Stomach (tissue), 9 donors: Measurements from ENCODE around the gene ZBED6. TPM values are rescaled to one million over a fixed set of nuclear protein-coding genes. Genes with fewer than 3 reads are reported as not detected.
"Not testable (repeated sequence)": the region's sequence is repeated elsewhere in the genome, so short reads cannot be mapped to it uniquely, and the experiment has no call there.

Experiments
- DNase-seq, 2 donors: peaks; one replicate each; pipeline versions ENCODE4 v3.0.0 to v3.0.0-alpha.2; 2013 to 2019
- H3K27ac ChIP-seq, 5 donors: fragments of 200-600 bp in 4 of 5; sonication (generic) in 4 of 5; one replicate each; pipeline ENCODE4 v1.5.1; 2013 to 2019; ENCODE audit warnings: mild to moderate bottlenecking in 1 of 5, moderate library complexity in 1 of 5
- H3K27me3 ChIP-seq, 3 donors: fragments of 200-600 bp; sonication (generic); one replicate each; pipeline ENCODE4 v1.5.1; 2017 to 2019; ENCODE audit warnings: mixed run types in 1 of 3
- H3K36me3 ChIP-seq, 4 donors: fragments of 200-600 bp; sonication (generic); 1 replicate in 3 of 4; 2 replicates in 1 of 4; pipeline ENCODE4 v1.5.1; 2016 to 2019
- H3K4me1 ChIP-seq, 4 donors: fragments of 200-600 bp; sonication (generic); one replicate each; pipeline ENCODE4 v1.5.1; 2016 to 2019
- H3K4me3 ChIP-seq, 4 donors: fragments of 200-600 bp; sonication (generic) in 3 of 4; one replicate each; pipeline ENCODE4 v1.5.1; 2016 to 2019; ENCODE audit warnings: mild to moderate bottlenecking in 1 of 4
- H3K9me3 ChIP-seq, 4 donors: fragments of 200-600 bp; sonication (generic); one replicate each; pipeline ENCODE4 v1.5.1; 2016 to 2019
- EP300 ChIP-seq: sonication (generic); formaldehyde crosslinking; IDR thresholded peaks from one replicate; pipeline ENCODE4 v1.6.1; 2017; ENCODE audit warnings: antibody characterized with exemption
- POLR2A ChIP-seq, 4 donors: fragments of 450-650 bp; IDR thresholded peaks; one replicate each; pipeline ENCODE4 v1.6.1; 2016; ENCODE audit warnings: antibody characterized with exemption in 4 of 4, control low read depth in 2 of 4, mild to moderate bottlenecking in 1 of 4, moderate library complexity in 1 of 4
- POLR2AphosphoS5 ChIP-seq, 3 donors: sonication (generic); formaldehyde crosslinking; IDR thresholded peaks; one replicate each; pipeline ENCODE4 v1.6.1; 2016; ENCODE audit warnings: antibody characterized with exemption in 3 of 3
- WGBS, 5 donors: extraction: QIAGEN DNeasy Blood & Tissue Kit in 3 of 5; methylation state at CpG; one replicate each; pipeline versions ENCODE4 v1.1.5 to v1.1.7; 2013 to 2018; 5-methylcytosine and 5-hydroxymethylcytosine counted together
- intact Hi-C: fragments of 100-400 bp; cut with DNase I; formaldehyde crosslinking; loops from one replicate; pipeline ENCODE4 v1.15.1; 2023; ENCODE audit warnings: low total_unique reads
- polyA plus RNA-seq, 3 donors: library from polyadenylated mRNA; stranded (reverse); fragments of 200-250 nt; gene quantifications; one replicate each; pipeline ENCODE4 v1.2.3, GENCODE V29; 2013
- total RNA-seq, 5 donors: library from RNA; depleted of rRNA; stranded (reverse); fragments of >200 nt; gene quantifications; one replicate each; pipeline versions ENCODE4 v1.1.0 to v1.2.3, GENCODE V29; 2014 to 2016
- TF ChIP-seq, protein P1 (sequence below), 7 experiments: fragments of 450-650 bp in 4 of 7; fragments of 200-600 bp in 3 of 7; sonication (generic) in 3 of 7; IDR thresholded peaks; one replicate each; pipeline ENCODE4 v1.5.1; 2016 to 2019; ENCODE audit warnings: antibody characterized with exemption in 7 of 7, control low read depth in 2 of 7, mild to moderate bottlenecking in 1 of 7
- donor health status: healthy with polysubstance abuse.
- donor health status: Bipolar disorder and iron deficiency.
- donor health status: healthy.

ZBED6 gene
- total and polyA plus RNA-seq, 8 donors, result 0.13 to 38.6 (median 15.4) TPM

DNA sequence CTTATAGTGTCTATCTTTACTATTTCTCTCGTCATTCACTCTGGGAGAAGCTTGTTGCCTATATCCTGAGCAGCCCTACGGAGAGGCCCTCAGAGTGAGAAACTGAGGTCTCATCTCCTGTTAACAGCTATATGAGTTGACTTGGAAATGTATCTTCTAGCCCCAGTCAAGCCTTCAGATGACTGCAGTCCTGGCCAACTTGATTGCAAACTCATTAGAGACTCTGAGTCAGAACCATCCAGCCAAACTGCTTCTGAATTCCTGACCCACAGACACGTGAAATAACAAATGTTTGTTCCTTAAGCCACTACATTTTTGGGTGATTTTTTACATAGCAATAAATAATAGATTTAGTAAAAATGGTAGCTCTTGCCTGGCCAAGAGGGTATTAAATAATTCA is 3.9 kb upstream of the ZBED6 start:
- no peak for DNase-seq
- Histone ChIP-seq H3K4me3 (no peak overlapping the region), H3K4me1 (peaks cover 0 to 7% (median 3%) of the 10 kb centered on the region in 4 donors), H3K27me3 (no peaks in the 10 kb centered on the region), H3K27ac (no peak overlapping the region), H3K36me3 (no peaks in the 10 kb centered on the region), H3K9me3 (no peaks in the 10 kb centered on the region)
- intact Hi-C loops, result no loop called here
- WGBS, 5 donors, result 73 to 89% (median 86%) methylated on average over 3 of the region's 3 CpGs
- no peak for TF ChIP-seq POLR2AphosphoS5 (IDR thresholded peaks at IDR 0.05)
- TF ChIP-seq, protein P1, sequence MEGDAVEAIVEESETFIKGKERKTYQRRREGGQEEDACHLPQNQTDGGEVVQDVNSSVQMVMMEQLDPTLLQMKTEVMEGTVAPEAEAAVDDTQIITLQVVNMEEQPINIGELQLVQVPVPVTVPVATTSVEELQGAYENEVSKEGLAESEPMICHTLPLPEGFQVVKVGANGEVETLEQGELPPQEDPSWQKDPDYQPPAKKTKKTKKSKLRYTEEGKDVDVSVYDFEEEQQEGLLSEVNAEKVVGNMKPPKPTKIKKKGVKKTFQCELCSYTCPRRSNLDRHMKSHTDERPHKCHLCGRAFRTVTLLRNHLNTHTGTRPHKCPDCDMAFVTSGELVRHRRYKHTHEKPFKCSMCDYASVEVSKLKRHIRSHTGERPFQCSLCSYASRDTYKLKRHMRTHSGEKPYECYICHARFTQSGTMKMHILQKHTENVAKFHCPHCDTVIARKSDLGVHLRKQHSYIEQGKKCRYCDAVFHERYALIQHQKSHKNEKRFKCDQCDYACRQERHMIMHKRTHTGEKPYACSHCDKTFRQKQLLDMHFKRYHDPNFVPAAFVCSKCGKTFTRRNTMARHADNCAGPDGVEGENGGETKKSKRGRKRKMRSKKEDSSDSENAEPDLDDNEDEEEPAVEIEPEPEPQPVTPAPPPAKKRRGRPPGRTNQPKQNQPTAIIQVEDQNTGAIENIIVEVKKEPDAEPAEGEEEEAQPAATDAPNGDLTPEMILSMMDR (IDR thresholded peaks at IDR 0.05), result no peak
- TF ChIP-seq EP300, result no peak
- TF ChIP-seq POLR2A (IDR thresholded peaks at IDR 0.05), result no peak

DNA sequence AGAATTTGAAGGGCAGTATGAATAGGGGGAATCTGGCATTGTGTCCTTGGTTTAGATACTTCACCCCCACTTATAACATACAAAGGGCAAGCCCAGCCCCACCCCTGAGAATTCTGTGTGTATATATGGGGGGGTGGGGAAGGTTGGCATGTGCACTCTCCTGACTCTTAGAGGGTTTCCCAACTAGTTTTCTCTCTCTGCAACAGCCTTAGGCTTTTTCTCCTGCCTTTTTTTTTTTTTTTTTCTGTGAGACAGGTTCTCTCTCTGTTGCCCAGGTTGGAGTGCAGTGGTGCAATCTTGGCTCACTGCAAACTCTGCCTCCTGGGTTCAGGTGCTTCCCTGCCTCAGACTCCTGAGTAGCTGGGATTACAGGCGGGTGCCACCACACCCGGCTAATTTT is 2.9 kb upstream of the ZBED6 start:
- H3K4me1 ChIP-seq, result peaks cover 9 to 17% (median 13%) of the 10 kb centered on the region in 4 donors
- no peaks in the 10 kb centered on the region for H3K9me3 ChIP-seq
- H3K4me3 ChIP-seq, result no peak overlapping the region
- no peak overlapping the region for H3K27ac ChIP-seq
- intact Hi-C loops, result no loop called here
- peaks cover 0 to under 1% (median 0%) of the 10 kb centered on the region in 4 donors for H3K36me3 ChIP-seq
- WGBS, 5 donors, result 86 to 95% (median 91%) methylated on average over 2 of the region's 2 CpGs
- no peak for TF ChIP-seq POLR2A (IDR thresholded peaks at IDR 0.05)
- TF ChIP-seq POLR2AphosphoS5 (IDR thresholded peaks at IDR 0.05), result no peak
- TF ChIP-seq, protein P1 (IDR thresholded peaks at IDR 0.05), result no peak
- no peak for TF ChIP-seq EP300
- no peaks in the 10 kb centered on the region for H3K27me3 ChIP-seq
- no peak for DNase-seq

DNA sequence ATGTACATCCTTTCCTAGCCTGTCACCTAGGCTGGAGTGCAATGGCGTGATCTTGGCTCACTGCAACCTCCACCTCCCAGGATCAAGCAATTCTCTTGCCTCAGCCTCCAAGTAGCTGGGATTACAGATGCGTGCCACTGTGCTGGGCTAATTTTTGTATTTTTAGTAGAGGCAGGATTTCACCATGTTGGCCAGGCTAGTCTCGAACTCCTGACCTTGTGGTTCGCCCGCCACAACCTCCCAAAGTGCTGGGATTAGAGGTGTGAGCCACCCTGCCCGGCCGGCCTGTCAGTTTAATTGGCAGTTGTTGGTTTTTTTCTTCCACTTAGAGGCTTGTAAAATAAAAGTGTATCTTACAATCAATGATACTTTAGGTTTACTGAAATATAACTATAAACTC is 1.9 kb upstream of the ZBED6 start:
- H3K4me1 ChIP-seq, result peaks cover 18 to 28% (median 23%) of the 10 kb centered on the region in 4 donors
- H3K27ac ChIP-seq, H3K4me3 ChIP-seq, H3K36me3 ChIP-seq, H3K27me3 ChIP-seq, intact Hi-C loops, DNase-seq, H3K9me3 ChIP-seq: not testable (repeated sequence)
- WGBS, 5 donors, result 94 to 98% (median 97%) methylated on average over 7 of the region's 7 CpGs

DNA sequence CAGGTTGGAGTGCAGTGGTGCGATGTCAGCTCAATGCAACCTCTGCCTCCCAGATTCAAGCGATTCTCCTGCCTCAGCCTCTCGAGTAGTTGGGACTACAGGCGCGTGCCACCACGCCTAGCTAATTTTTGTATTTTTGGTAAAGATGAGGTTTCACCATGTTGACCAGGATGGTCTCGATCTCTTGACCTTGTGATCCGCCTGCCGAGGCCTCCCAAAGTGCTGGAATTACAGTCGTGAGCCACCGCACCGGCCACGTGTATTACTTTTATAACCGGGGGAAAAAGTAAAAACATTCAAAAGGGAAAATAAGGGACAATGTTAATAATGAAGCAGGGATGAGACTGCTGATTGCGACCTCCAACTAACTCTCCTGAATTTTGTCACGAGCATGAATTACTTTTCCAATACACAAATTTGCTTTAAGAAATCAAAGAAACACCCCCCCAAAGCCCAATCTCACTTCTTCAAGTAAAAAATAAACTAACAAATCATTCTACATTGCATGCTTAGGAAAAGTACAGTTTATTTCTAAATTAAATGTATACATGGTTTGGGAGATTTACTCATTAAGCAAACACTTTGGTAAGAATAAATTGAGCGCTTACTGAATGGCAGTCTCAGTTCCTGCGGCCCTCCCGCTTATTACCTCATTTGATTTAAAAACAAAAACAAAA is 521 bp upstream of the ZBED6 start:
- peak overlapping the region; percentile 70 to 93 (median 74) for H3K4me3 ChIP-seq
- no peak for DNase-seq
- peak overlapping the region in 4 of 5 donors; percentile 97 to 99 (median 98) for H3K27ac ChIP-seq
- no peaks in the 10 kb centered on the region for H3K9me3 ChIP-seq
- TF ChIP-seq POLR2AphosphoS5 (IDR thresholded peaks at IDR 0.05) (no peak), EP300 (no peak), POLR2A (IDR thresholded peaks at IDR 0.05) (no peak)
- TF ChIP-seq, protein P1 (IDR thresholded peaks at IDR 0.05), result no peak
- no peaks in the 10 kb centered on the region for H3K27me3 ChIP-seq
- 73 to 78% (median 76%) methylated on average over 19 of the region's 19 CpGs for WGBS, 5 donors
- H3K4me1 ChIP-seq, result peaks cover 30 to 41% (median 37%) of the 10 kb centered on the region in 4 donors
- intact Hi-C loops, result no loop called here
- H3K36me3 ChIP-seq, result peaks cover 0 to 20% (median 4%) of the 10 kb centered on the region in 4 donors

DNA sequence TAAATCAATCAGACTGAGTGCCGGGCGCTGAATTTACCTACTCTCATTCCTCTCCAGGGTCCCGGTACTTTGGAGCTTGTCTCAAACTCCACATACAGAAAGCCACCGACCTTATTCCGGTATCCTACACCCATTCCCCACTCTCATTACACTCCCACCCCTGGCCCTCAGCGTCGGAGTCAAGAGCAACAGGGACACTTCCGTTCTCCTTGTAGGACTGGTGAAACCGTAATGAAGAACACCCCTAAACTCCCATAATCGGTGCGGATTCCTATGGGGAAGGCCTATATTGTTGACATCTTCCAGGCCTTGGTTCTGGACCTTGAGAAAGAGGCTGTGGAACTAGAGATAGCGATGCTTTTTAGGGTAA is 798 bp downstream of the ZBED6 start:
- peak overlapping the region; percentile 93 to 99 (median 98) for H3K27ac ChIP-seq
- no peaks in the 10 kb centered on the region for H3K27me3 ChIP-seq
- WGBS, 5 donors, result 0 to 1% (median 1%) methylated on average over 12 of the region's 12 CpGs
- H3K4me1 ChIP-seq, result peaks cover 34 to 54% (median 47%) of the 10 kb centered on the region in 4 donors
- peak in 1 of 2 donors; percentile 66 for DNase-seq
- no peak for TF ChIP-seq EP300
- TF ChIP-seq POLR2A (IDR thresholded peaks at IDR 0.05), result no peak
- TF ChIP-seq, protein P1 (IDR thresholded peaks at IDR 0.05), result no peak
- no peak for TF ChIP-seq POLR2AphosphoS5 (IDR thresholded peaks at IDR 0.05)
- H3K36me3 ChIP-seq, result peaks cover 0 to 24% (median 4%) of the 10 kb centered on the region in 4 donors
- H3K4me3 ChIP-seq, result peak overlapping the region; percentile 70 to 93 (median 74)
- H3K9me3 ChIP-seq, result no peaks in the 10 kb centered on the region
- intact Hi-C loops, result no loop called here
